Small intestine (tissue), 7 donors: ENCODE data around the gene CAMTA1. TPM values are rescaled to one million over a fixed set of nuclear protein-coding genes. Genes with fewer than 3 reads are reported as not detected.

Experiments used
- DNase-seq, 2 donors: peaks; one replicate each; pipeline versions ENCODE4 v3.0.0 to v3.0.0-alpha.2; 2013
- FAIRE-seq: peaks from 2 replicates; lab custom pipeline; 2012; peaks lifted over from hg19 to GRCh38; lab: Jason Lieb, UNC
- H3K27ac ChIP-seq, 3 donors: one replicate each; pipeline ENCODE4 v1.5.1; 2013; ENCODE audit warnings: low read length in 2 of 3, mild to moderate bottlenecking in 2 of 3, control low read depth in 1 of 3, inconsistent platforms in 1 of 3, low read depth in 1 of 3, moderate library complexity in 1 of 3
- H3K27me3 ChIP-seq, 3 donors: one replicate each; pipeline ENCODE4 v1.6.1; 2013; ENCODE audit warnings: low read length in 3 of 3, inconsistent platforms in 1 of 3; ENCODE audit not compliant: control insufficient read depth in 3 of 3, insufficient read depth in 3 of 3
- H3K36me3 ChIP-seq, 3 donors: one replicate each; pipeline ENCODE4 v1.6.1; 2013; ENCODE audit warnings: low read length in 3 of 3, inconsistent platforms in 1 of 3, low read depth in 1 of 3, mild to moderate bottlenecking in 1 of 3, moderate library complexity in 1 of 3; ENCODE audit not compliant: control insufficient read depth in 3 of 3, insufficient read depth in 2 of 3
- H3K4me1 ChIP-seq, 3 donors: one replicate each; pipeline ENCODE4 v1.6.1; 2013; ENCODE audit warnings: low read length in 2 of 3, inconsistent platforms in 1 of 3, low read depth in 1 of 3, mild to moderate bottlenecking in 1 of 3, moderate library complexity in 1 of 3; ENCODE audit not compliant: control insufficient read depth in 3 of 3, insufficient read depth in 2 of 3
- H3K4me3 ChIP-seq, 3 donors: one replicate each; pipeline ENCODE4 v1.5.1; 2013; ENCODE audit warnings: low read length in 3 of 3, control low read depth in 1 of 3, inconsistent platforms in 1 of 3, low read depth in 1 of 3, mild to moderate bottlenecking in 1 of 3, moderate library complexity in 1 of 3
- H3K9me3 ChIP-seq, 2 donors: one replicate each; pipeline ENCODE4 v1.6.1; 2013; ENCODE audit warnings: low read depth in 1 of 2, low read length in 1 of 2; ENCODE audit not compliant: control insufficient read depth in 2 of 2, insufficient read depth in 1 of 2
- WGBS, 3 donors: extraction: QIAGEN DNeasy Blood & Tissue Kit; methylation state at CpG; one replicate each; pipeline ENCODE4 v1.1.7; 2013; 5-methylcytosine and 5-hydroxymethylcytosine counted together
- polyA plus RNA-seq, 4 donors: library from polyadenylated mRNA; stranded (reverse) in 3 of 4; unstranded in 1 of 4; fragments of 200-250 nt in 3 of 4; fragments of 120-200 nt in 1 of 4; gene quantifications; one replicate each; pipeline versions ENCODE4 v1.2.1 to v1.2.3, GENCODE V29; 2013
- donor health status: healthy with polysubstance abuse.
- donor health status: control.
- donor health status: control.
- donor health status: Bipolar disorder and iron deficiency.
- donor health status: healthy.

Gene CAMTA1
- polyA plus RNA-seq, 4 donors, result 57.6 to 177 (median 147) TPM

DNA sequence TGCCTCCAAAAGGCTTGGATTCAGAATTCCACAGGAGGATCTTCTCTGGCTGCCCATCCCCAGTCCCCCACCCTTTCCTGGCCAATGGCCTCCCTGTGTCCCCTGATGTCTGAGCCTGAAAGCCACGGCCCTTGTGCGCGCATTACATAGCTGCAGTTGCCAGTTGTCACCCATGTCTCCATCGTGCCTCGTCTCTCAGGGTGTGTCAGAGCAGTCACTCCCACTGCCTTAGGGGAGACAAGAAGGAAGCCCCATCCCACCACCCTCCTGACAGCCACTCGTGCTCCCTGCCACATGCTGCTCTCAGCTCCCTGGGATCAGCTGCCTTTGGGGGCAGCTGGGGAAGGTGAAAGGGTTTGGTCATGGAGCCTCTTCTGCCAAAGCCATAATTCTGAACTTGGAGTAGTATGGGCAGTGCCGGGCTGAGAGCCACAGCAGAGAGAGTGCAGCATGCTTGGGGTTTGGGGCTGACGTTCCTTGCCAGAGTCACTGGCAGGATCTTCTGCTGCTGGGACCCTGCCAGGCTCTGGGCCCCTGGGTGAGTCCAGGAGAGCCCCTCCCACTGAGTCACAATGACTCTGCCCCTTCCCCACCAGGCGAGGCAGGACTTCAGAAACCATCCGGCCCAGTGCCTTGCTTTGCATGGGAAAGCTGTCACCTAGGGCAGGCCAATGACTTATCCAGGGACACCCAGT lies 700.0 kb downstream of the CAMTA1 start:
- no peaks in the 10 kb centered on the region for H3K4me1 ChIP-seq
- H3K4me3 ChIP-seq, result no peak overlapping the region
- no peak for DNase-seq
- H3K27ac ChIP-seq, result no peak overlapping the region
- no peaks in the 10 kb centered on the region for H3K36me3 ChIP-seq
- peaks cover 0 to 2% (median 0%) of the 10 kb centered on the region in 3 donors for H3K27me3 ChIP-seq
- H3K9me3 ChIP-seq, result no peaks in the 10 kb centered on the region
- no peak for FAIRE-seq
- 74 to 83% (median 82%) methylated on average over 10 of the region's 10 CpGs for WGBS, 3 donors

DNA sequence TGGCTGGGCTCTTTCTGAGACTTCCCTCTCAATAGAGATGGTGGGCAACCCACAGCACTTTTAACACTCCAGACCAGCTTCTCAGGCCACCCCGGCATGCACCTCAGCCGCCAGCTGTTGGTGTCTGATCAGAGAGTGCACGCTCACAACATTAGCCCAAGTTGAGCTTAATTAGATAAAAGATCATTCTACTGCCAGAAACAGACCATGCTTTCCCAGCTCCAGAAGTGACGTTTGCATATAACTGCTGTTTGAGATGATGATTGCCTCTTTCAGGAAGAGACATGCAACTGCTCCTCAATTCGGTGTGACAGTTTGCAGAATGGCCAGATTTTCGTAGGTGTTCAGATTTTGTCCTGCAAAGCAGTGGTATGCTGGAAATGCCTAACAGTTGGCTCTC lies 700.6 kb downstream of the CAMTA1 start:
- DNase-seq, result no peak
- no peaks in the 10 kb centered on the region for H3K36me3 ChIP-seq
- H3K4me1 ChIP-seq, result peaks cover 0 to under 1% (median 0%) of the 10 kb centered on the region in 3 donors
- WGBS, 3 donors, result 81 to 86% (median 83%) methylated on average over 6 of the region's 6 CpGs
- H3K4me3 ChIP-seq, result no peak overlapping the region
- no peak for FAIRE-seq
- no peak overlapping the region for H3K27ac ChIP-seq
- H3K9me3 ChIP-seq, result no peaks in the 10 kb centered on the region
- H3K27me3 ChIP-seq, result peaks cover 0 to 2% (median 0%) of the 10 kb centered on the region in 3 donors

DNA sequence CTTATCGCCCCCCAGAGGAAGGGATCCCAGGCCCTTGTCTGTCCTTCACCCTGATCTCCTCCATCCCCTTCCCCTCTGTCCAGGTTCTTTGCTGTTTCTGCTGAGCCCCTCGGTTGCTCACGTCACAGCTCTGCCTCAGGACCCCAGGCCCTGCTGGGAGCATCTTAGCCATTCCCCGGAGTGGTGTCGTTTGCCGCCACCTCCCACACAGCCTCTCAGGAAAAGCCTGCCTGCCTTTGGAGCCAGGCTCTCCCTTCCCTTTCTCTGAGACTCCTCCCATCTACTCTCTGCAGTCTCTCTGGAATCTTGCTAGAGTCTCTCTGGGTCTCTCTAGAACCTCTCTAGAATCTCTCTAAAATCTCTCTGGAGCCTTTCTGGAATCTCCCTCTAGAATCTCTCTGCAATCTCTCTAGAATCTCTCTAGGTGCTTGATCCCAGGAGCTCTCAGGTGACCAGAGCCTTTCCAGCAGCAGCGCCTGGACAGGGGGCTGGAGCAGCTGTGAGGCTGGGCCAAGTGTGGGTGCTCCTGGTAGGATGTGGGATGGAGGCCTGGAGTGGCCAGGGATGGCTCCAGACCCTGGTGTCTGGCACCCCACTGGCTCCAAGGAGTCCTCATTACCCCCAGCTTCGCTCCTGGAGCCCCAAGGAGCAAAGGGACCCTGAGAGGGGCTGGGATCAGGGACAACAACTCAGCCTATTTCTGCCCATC lies 702.7 kb downstream of the CAMTA1 start:
- H3K36me3 ChIP-seq, result no peaks in the 10 kb centered on the region
- WGBS, 3 donors, result 78 to 91% (median 90%) methylated on average over 8 of the region's 8 CpGs
- H3K27ac ChIP-seq, result no peak overlapping the region
- FAIRE-seq (no peak), DNase-seq (no peak)
- H3K27me3 ChIP-seq, result no peaks in the 10 kb centered on the region
- peaks cover 0 to 6% (median 0%) of the 10 kb centered on the region in 3 donors for H3K4me1 ChIP-seq
- H3K4me3 ChIP-seq, result no peak overlapping the region
- H3K9me3 ChIP-seq, result no peaks in the 10 kb centered on the region

DNA sequence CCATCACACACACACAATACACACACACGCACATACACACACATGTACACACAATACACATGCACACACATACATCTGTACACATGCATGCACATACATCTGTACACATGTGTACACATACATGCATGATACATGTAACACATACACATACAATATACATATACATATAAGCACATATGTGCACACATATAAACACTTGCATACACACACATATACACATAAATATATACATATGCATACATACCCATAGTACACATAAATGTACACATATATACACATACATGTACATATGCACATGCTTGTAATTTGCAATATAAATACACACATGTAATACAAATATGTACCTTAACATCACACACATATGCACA lies 703.2 kb downstream of the CAMTA1 start:
- WGBS, 3 donors, result 87 to 95% (median 93%) methylated on average over 1 of the region's 1 CpG
- Histone ChIP-seq H3K27ac (no peak overlapping the region), H3K9me3 (no peaks in the 10 kb centered on the region), H3K4me1 (peaks cover 0 to 6% (median 0%) of the 10 kb centered on the region in 3 donors), H3K36me3 (no peaks in the 10 kb centered on the region), H3K4me3 (no peak overlapping the region), H3K27me3 (no peaks in the 10 kb centered on the region)
- FAIRE-seq (no peak), DNase-seq (no peak)

DNA sequence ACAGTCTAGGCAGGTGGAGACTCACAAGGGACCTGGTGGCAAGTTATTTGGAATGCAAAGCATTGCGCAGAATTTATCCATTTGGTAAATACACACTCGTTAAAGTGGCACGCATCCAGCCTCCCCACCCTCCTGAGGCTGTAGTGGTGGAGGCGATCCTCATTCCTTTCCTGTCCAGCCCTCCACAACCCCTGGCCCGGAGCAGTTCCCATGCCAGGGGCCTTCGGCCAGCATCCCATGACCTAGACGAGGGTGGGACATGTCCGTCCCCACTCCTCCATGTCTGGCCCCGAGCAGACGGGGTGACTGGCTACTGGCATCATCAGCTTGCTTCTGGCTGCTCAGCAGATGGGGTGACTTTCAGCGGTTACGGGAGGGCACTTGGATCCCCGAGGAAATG lies 704.3 kb downstream of the CAMTA1 start:
- DNase-seq, result no peak
- peaks cover 0 to 6% (median 0%) of the 10 kb centered on the region in 3 donors for H3K4me1 ChIP-seq
- WGBS, 3 donors, result 71 to 93% (median 82%) methylated on average over 13 of the region's 13 CpGs
- no peaks in the 10 kb centered on the region for H3K36me3 ChIP-seq
- H3K27me3 ChIP-seq, result no peaks in the 10 kb centered on the region
- H3K4me3 ChIP-seq, result no peak overlapping the region
- FAIRE-seq, result no peak
- H3K9me3 ChIP-seq, result no peaks in the 10 kb centered on the region
- no peak overlapping the region for H3K27ac ChIP-seq

DNA sequence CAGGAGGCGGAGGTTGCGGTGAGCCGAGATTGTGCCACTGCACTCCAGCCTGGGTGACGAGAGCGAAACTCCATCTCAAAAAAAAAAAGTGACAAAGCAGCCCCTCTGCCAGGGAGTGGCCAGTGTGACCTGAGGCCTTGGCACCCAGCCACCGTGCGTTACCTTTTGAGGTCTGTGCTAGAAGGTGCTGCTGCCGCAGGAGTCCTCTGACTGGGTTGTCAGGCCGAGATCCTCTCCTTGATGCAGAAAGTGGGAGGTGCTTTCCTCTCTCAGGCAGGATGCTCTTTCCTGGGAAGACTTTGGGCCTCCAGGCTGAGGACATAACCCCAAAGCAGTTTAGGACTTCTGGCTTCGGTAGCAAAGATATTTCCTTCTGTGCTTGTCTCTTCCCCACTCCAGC lies 705.3 kb downstream of the CAMTA1 start:
- H3K36me3 ChIP-seq, result no peaks in the 10 kb centered on the region
- H3K4me3 ChIP-seq, result no peak overlapping the region
- peak overlapping the region in 1 of 3 donors; percentile 87 for H3K27ac ChIP-seq
- peaks cover 0 to 6% (median 0%) of the 10 kb centered on the region in 3 donors for H3K4me1 ChIP-seq
- no peaks in the 10 kb centered on the region for H3K9me3 ChIP-seq
- WGBS, 3 donors, result 79 to 82% (median 82%) methylated on average over 10 of the region's 10 CpGs
- H3K27me3 ChIP-seq, result no peaks in the 10 kb centered on the region
- DNase-seq (no peak), FAIRE-seq (no peak)

DNA sequence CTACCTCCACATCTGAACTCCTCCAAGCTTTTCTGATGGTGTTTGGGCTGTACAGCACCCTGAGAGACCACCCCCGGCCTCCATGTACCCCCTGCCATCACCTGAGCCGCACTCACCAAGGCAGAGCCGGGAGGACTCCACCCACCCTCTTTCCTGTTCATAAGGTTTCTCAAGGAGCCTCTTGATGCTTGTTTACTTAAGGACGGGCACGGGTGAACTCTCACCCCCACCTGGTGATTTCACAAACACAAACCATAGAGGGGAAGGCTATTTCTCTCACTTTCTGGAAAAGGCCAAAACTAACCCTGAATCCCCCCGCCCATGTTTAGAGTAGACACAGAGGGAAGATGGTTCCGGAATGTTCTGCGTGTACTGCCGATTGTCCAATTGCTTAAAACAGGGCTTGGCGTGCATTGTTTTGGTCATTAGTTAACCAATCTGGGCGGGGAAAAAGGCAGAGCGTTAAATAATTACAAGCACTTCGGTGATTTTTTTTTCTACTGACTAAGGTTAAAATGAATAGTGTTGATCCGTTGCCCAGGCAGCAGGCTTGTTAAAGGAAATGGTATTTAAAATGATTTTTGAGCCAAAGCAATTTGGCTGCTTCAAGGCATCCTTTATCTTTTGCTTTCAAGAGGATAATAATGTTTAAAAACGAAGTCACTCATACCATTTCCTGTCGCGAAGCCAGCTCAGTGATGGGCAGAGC lies 706.0 kb downstream of the CAMTA1 start:
- H3K36me3 ChIP-seq, result no peaks in the 10 kb centered on the region
- no peak overlapping the region for H3K4me3 ChIP-seq
- no peaks in the 10 kb centered on the region for H3K27me3 ChIP-seq
- peak overlapping the region in 2 of 3 donors; percentile 50 to 87 for H3K27ac ChIP-seq
- DNase-seq (peak; percentile 51 to 67), FAIRE-seq (peak; percentile 33)
- H3K4me1 ChIP-seq, result peaks cover 0 to 6% (median 0%) of the 10 kb centered on the region in 3 donors
- 12 to 30% (median 27%) methylated on average over 17 of the region's 17 CpGs for WGBS, 3 donors
- H3K9me3 ChIP-seq, result no peaks in the 10 kb centered on the region

DNA sequence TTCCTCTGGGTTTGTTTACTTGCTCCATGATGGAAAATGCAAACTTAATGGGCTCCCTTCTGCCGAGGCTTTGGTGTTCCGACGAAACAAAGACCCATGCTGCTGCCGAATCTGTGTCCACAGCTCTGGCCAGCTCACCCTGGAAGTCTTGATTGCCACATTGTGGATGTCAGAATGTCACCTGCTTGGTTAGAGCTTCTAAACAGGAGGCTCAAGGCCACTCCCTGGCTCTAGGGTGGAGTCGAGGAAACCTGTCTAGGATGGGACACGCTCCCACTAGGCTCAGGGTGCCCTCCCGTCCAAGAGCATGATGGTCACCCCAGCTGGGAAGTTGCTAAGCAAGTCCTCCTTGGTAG lies 706.5 kb downstream of the CAMTA1 start:
- DNase-seq, result no peak
- no peak overlapping the region for H3K4me3 ChIP-seq
- no peak for FAIRE-seq
- peaks cover 0 to 6% (median 0%) of the 10 kb centered on the region in 3 donors for H3K4me1 ChIP-seq
- H3K9me3 ChIP-seq, result no peaks in the 10 kb centered on the region
- H3K27me3 ChIP-seq, result no peaks in the 10 kb centered on the region
- H3K36me3 ChIP-seq, result no peaks in the 10 kb centered on the region
- peak overlapping the region in 2 of 3 donors; percentile 42 to 49 for H3K27ac ChIP-seq
- 12 to 34% (median 26%) methylated on average over 7 of the region's 7 CpGs for WGBS, 3 donors
